ENCODE results near the gene KRTAP2-1. TPM values are rescaled to one million over a fixed set of nuclear protein-coding genes. Genes with fewer than 3 reads are reported as not detected.

Gene KRTAP2-1
- total RNA-seq, 2 experiments from 2014 or later, result not detected

GRCh38 chr17:41082626-41083025, 35.5 kb upstream of the KRTAP2-1 start:
- Histone ChIP-seq H3K36me3 (ENCODE audit: insufficient read depth, low read length) (no peaks in the 10 kb centered on the region), H3K9me2 (ENCODE audit: insufficient read depth, low read length) (no peaks in the 10 kb centered on the region), H4K20me1 (ENCODE audit: insufficient read depth, low read length) (no peaks in the 10 kb centered on the region), H3K27ac (ENCODE audit: low read depth, low read length, poor library complexity, severe bottlenecking) (no peak overlapping the region), H3K79me2 (ENCODE audit: insufficient read depth, low read depth, low read length) (no peaks in the 10 kb centered on the region), H3K4me3 (ENCODE audit: low read depth, low read length, poor library complexity, severe bottlenecking) (no peak overlapping the region), H3K4me2 (ENCODE audit: low read length) (no peak overlapping the region), H3K4me1 (ENCODE audit: insufficient read depth, low read length, poor library complexity, severe bottlenecking) (no peaks in the 10 kb centered on the region), H3K9me3 (ENCODE audit: low read length) (no peaks in the 10 kb centered on the region), H2AFZ (ENCODE audit: low read length) (no peak overlapping the region)
- DNase-seq (ENCODE audit: low spot score), result no peak
- TF ChIP-seq EZH2phosphoT487 (IDR thresholded peaks at IDR 0.05; ENCODE audit: borderline replicate concordance, low read depth, low read length), result no peak
- TF ChIP-seq, protein P1, sequence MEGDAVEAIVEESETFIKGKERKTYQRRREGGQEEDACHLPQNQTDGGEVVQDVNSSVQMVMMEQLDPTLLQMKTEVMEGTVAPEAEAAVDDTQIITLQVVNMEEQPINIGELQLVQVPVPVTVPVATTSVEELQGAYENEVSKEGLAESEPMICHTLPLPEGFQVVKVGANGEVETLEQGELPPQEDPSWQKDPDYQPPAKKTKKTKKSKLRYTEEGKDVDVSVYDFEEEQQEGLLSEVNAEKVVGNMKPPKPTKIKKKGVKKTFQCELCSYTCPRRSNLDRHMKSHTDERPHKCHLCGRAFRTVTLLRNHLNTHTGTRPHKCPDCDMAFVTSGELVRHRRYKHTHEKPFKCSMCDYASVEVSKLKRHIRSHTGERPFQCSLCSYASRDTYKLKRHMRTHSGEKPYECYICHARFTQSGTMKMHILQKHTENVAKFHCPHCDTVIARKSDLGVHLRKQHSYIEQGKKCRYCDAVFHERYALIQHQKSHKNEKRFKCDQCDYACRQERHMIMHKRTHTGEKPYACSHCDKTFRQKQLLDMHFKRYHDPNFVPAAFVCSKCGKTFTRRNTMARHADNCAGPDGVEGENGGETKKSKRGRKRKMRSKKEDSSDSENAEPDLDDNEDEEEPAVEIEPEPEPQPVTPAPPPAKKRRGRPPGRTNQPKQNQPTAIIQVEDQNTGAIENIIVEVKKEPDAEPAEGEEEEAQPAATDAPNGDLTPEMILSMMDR (conservative IDR thresholded peaks at IDR 0.05; ENCODE audit: low read length), result no peak
- POLR2A ChIA-PET, result no interaction called here
- CTCF ChIA-PET (ENCODE audit: unreplicated experiment), result no interaction called here
- intact Hi-C loops (cut with micrococcal nuclease; ENCODE audit: unreplicated experiment), result no loop called here
- BruUV-seq (replicated peaks), result no TSS peak

- Histone ChIP-seq H3K27ac (ENCODE audit: low read depth, low read length, poor library complexity, severe bottlenecking) (no peak overlapping the region), H3K79me2 (ENCODE audit: insufficient read depth, low read depth, low read length) (no peaks in the 10 kb centered on the region), H3K4me1 (ENCODE audit: insufficient read depth, low read length, poor library complexity, severe bottlenecking) (no peaks in the 10 kb centered on the region), H3K4me2 (ENCODE audit: low read length) (no peak overlapping the region), H3K9me2 (ENCODE audit: insufficient read depth, low read length) (no peaks in the 10 kb centered on the region), H3K4me3 (ENCODE audit: low read depth, low read length, poor library complexity, severe bottlenecking) (no peak overlapping the region), H2AFZ (ENCODE audit: low read length) (no peak overlapping the region), H3K9me3 (ENCODE audit: low read length) (no peaks in the 10 kb centered on the region), H3K36me3 (ENCODE audit: insufficient read depth, low read length) (no peaks in the 10 kb centered on the region), H4K20me1 (ENCODE audit: insufficient read depth, low read length) (no peaks in the 10 kb centered on the region)
- CTCF ChIA-PET (ENCODE audit: unreplicated experiment), result no interaction called here
- DNase-seq (ENCODE audit: low spot score), result no peak
- no peak for TF ChIP-seq EZH2phosphoT487 (IDR thresholded peaks at IDR 0.05; ENCODE audit: borderline replicate concordance, low read depth, low read length)
- TF ChIP-seq, protein P1 (conservative IDR thresholded peaks at IDR 0.05; ENCODE audit: low read length), result no peak
- BruUV-seq (replicated peaks), result no TSS peak
- intact Hi-C loops (cut with micrococcal nuclease; ENCODE audit: unreplicated experiment), result no loop called here
- POLR2A ChIA-PET, result no interaction called here
Observed at GRCh38 chr17:41076788-41077187, 29.7 kb upstream of the KRTAP2-1 start.

DNA sequence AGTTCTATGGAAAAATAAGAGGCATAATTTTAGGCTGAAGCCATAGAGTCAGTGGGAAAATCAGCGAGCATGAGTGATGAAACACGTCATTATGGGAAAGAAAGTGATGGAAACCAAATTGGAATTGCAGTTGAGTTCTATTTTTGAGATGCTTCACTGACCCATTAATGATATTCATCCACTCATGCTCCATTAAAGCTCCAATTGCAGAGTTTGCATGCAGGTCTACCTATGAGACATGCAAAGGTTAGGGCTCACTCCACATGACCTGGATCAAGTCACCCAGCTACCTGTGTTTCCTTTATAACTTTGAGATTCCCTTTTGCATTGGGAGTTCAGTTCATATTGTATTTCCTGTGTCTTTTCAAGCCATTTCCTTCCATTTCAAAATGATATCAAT, 26.6 kb upstream of the KRTAP2-1 start:
- ChIA-PET CTCF (ENCODE audit: unreplicated experiment) (no interaction called here), POLR2A (no interaction called here)
- Histone ChIP-seq H3K79me2 (ENCODE audit: insufficient read depth, low read depth, low read length) (no peaks in the 10 kb centered on the region), H3K4me3 (ENCODE audit: low read depth, low read length, poor library complexity, severe bottlenecking) (no peak overlapping the region), H3K36me3 (ENCODE audit: insufficient read depth, low read length) (no peaks in the 10 kb centered on the region), H3K27ac (ENCODE audit: low read depth, low read length, poor library complexity, severe bottlenecking) (no peak overlapping the region), H3K4me1 (ENCODE audit: insufficient read depth, low read length, poor library complexity, severe bottlenecking) (no peaks in the 10 kb centered on the region), H4K20me1 (ENCODE audit: insufficient read depth, low read length) (no peaks in the 10 kb centered on the region), H3K9me2 (ENCODE audit: insufficient read depth, low read length) (no peaks in the 10 kb centered on the region), H2AFZ (ENCODE audit: low read length) (no peak overlapping the region), H3K4me2 (ENCODE audit: low read length) (no peak overlapping the region), H3K9me3 (ENCODE audit: low read length) (no peaks in the 10 kb centered on the region)
- no TSS peak for BruUV-seq (replicated peaks)
- DNase-seq (ENCODE audit: low spot score), result no peak
- intact Hi-C loops (cut with micrococcal nuclease; ENCODE audit: unreplicated experiment), result no loop called here
- no peak for TF ChIP-seq EZH2phosphoT487 (IDR thresholded peaks at IDR 0.05; ENCODE audit: borderline replicate concordance, low read depth, low read length)
- TF ChIP-seq, protein P1 (conservative IDR thresholded peaks at IDR 0.05; ENCODE audit: low read length), result no peak
